Activated CD4-positive, alpha-beta memory T cell treated with anti-CD3 and anti-CD28 coated beads, Interleukin-2, amount 10 ng/mL, durations not matched to agents 7 days and 5 days (primary cell): ENCODE data around the gene PTPRZ1. TPM values are rescaled to one million over a fixed set of nuclear protein-coding genes. Genes with fewer than 3 reads are reported as not detected.

Experiments
- CTCF ChIA-PET: fragments of 350-600 bp; sonication (Branson Sonifier 250); formaldehyde crosslinking; loops from one replicate; lab custom pipeline; 2021; ENCODE audit warnings: antibody characterized with exemption, inconsistent platforms; lab: Charles Lee
- POLR2A ChIA-PET: fragments of 350-600 bp; sonication (Branson Sonifier 250); formaldehyde crosslinking; loops from one replicate; lab custom pipeline; 2021; ENCODE audit warnings: antibody characterized with exemption; lab: Charles Lee
- DNase-seq: peaks from one replicate; pipeline ENCODE4 v3.0.0-alpha.2; 2020
- H3K27ac Mint-ChIP-seq: one replicate; pipeline ENCODE4 v1.8.0; 2021; ENCODE audit warnings: mild to moderate bottlenecking, mixed read lengths
- H3K27me3 Mint-ChIP-seq: one replicate; pipeline ENCODE4 v1.8.0; 2021; ENCODE audit warnings: mixed read lengths
- H3K36me3 Mint-ChIP-seq: one replicate; pipeline ENCODE4 v1.8.0; 2021; ENCODE audit warnings: low read depth, mixed read lengths
- H3K4me1 Mint-ChIP-seq: one replicate; pipeline ENCODE4 v1.8.0; 2021; ENCODE audit warnings: mixed read lengths
- H3K4me3 Mint-ChIP-seq: one replicate; pipeline ENCODE4 v1.8.0; 2021; ENCODE audit warnings: mild to moderate bottlenecking, mixed read lengths
- H3K9me3 Mint-ChIP-seq: one replicate; pipeline ENCODE4 v1.8.0; 2021; ENCODE audit warnings: mixed read lengths
- total RNA-seq, 2 experiments: library from RNA; stranded (reverse); gene quantifications; one replicate each; pipeline ENCODE4 v1.2.3, GENCODE V29; 2021

Gene PTPRZ1
- total RNA-seq, 2 experiments from 2014 or later, result not detected

DNA sequence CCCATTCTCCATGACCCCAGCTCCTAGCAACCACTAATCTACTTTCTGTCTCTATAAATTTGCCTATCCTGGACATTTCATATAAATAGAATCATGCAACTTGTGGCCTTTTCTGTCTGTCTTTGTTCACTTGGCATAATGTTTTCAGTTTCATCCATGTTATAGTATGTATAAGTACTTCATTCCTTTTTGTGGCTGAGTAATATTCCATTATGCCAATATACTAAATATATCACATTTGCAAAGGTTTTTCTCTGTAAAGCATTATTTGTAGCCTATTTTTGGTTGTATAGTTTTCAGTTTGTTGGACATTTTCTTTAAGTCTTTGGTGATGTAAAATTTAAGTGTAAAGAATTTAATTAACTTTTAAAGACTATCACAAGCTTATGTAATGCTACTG is 2.2 kb downstream of the PTPRZ1 start:
- H3K27ac Mint-ChIP-seq, result no peak overlapping the region

GRCh38 chr7:121876656-121877500 is 3.9 kb downstream of the PTPRZ1 start:
- Mint-ChIP-seq H3K27ac (no peak overlapping the region), H3K4me1 (peaks cover 5% of the 10 kb centered on the region), H3K27me3 (peaks cover 24% of the 10 kb centered on the region), H3K4me3 (no peak overlapping the region), H3K9me3 (no peaks in the 10 kb centered on the region), H3K36me3 (peaks cover 3% of the 10 kb centered on the region)
- CTCF ChIA-PET, result no interaction called here
- POLR2A ChIA-PET, result no interaction called here
- no peak for DNase-seq

More for the DNA sequence above, 2.2 kb downstream of the PTPRZ1 start:
- Mint-ChIP-seq H3K9me3 (no peaks in the 10 kb centered on the region), H3K4me3 (no peak overlapping the region), H3K36me3 (peaks cover 3% of the 10 kb centered on the region), H3K27me3 (peaks cover 33% of the 10 kb centered on the region), H3K4me1 (peaks cover 5% of the 10 kb centered on the region)
- DNase-seq, result no peak
- POLR2A ChIA-PET, result no interaction called here
- CTCF ChIA-PET, result no interaction called here

- no peaks in the 10 kb centered on the region for H3K36me3 Mint-ChIP-seq
- H3K4me1 Mint-ChIP-seq, result no peaks in the 10 kb centered on the region
- H3K27me3 Mint-ChIP-seq, result peaks cover 8% of the 10 kb centered on the region
- no peak for DNase-seq
- CTCF ChIA-PET, result no interaction called here
- H3K4me3 Mint-ChIP-seq, result no peak overlapping the region
- no peaks in the 10 kb centered on the region for H3K9me3 Mint-ChIP-seq
- POLR2A ChIA-PET, result no interaction called here
- no peak overlapping the region for H3K27ac Mint-ChIP-seq
Measured at GRCh38 chr7:121878918-121879464, 6.0 kb downstream of the PTPRZ1 start.

DNA sequence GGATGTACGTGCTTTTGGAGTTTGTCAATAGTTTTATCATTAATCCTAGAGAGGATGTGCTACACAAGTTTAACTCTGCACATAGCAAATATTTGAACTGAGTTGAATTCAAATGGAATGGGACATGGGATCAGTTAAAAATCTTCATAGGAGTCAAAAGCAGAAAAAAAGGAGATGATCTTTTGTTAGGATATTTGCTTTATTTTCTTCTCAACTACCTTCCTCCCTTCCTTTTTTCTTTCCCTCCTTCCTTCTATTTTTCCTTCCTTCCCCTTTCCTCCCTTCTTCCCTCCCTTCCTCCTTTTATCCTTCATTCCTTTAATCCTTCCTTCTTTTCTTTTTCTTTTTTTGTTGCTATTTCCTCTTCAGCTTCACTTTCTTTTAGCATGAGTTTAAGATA is 6.6 kb downstream of the PTPRZ1 start:
- Mint-ChIP-seq H3K9me3 (no peaks in the 10 kb centered on the region), H3K27ac (no peak overlapping the region), H3K4me3 (no peak overlapping the region), H3K4me1 (no peaks in the 10 kb centered on the region), H3K27me3 (peaks cover 2% of the 10 kb centered on the region), H3K36me3 (no peaks in the 10 kb centered on the region)
- CTCF ChIA-PET, result no interaction called here
- no peak for DNase-seq
- POLR2A ChIA-PET, result no interaction called here

DNA sequence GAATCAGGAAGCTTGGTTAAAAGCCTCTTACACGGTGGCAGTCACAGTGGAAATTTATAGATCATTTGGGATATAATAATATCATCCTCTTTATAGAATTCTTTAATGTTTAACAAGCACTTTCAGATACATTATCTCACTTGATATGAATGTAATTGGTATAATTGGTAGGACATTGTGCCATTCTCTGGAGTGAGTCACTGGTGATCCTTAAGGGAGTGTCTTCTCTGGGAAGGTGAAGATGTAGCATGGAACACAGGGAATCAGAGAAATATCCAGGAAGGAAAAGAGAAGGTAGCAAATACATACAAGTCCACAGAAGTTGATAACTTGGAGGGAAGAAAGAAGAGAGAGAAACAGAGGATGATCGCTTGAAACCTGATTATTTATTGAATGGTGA is 9.8 kb downstream of the PTPRZ1 start:
- H3K36me3 Mint-ChIP-seq, result no peaks in the 10 kb centered on the region
- no peak overlapping the region for H3K27ac Mint-ChIP-seq
- H3K4me1 Mint-ChIP-seq, result no peaks in the 10 kb centered on the region
- H3K27me3 Mint-ChIP-seq, result no peaks in the 10 kb centered on the region
- ChIA-PET POLR2A (no interaction called here), CTCF (no interaction called here)
- H3K4me3 Mint-ChIP-seq, result no peak overlapping the region
- no peak for DNase-seq
- H3K9me3 Mint-ChIP-seq, result no peaks in the 10 kb centered on the region

DNA sequence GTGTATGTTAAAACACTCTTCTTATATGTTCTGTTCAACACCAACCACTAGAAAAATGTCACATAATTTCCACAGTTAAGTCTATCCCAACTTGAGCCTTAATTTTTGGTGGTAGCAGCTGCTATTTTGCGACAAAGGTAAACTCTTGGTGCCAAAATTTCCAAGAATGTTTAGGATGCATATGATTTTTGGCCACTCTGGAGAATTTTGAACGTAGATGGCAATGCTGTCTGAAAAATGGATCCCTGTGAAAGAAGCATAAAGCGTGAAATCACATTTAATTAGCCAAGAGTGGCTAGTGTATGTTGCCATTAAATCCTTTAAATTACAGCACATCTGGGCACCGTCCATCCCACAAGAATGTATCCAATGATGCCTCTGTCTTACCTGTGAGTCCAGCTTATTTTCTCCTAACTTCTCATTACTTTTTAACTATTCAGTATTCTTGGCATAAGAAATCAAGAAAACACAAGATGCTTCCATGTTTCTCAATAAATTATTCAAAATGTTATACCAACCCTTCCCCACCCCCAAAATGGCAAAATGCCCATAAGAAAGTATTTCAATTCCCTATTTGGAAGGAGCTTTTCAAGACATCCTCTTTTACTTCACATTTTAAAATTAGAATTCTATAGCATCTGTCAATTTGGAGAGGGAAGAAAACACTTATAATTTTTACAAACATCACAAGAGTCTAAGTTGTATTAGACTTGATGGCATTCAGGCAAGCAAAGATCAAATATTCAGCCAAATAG is 12.4 kb downstream of the PTPRZ1 start:
- no peaks in the 10 kb centered on the region for H3K9me3 Mint-ChIP-seq
- POLR2A ChIA-PET, result no interaction called here
- CTCF ChIA-PET, result no interaction called here

DNA sequence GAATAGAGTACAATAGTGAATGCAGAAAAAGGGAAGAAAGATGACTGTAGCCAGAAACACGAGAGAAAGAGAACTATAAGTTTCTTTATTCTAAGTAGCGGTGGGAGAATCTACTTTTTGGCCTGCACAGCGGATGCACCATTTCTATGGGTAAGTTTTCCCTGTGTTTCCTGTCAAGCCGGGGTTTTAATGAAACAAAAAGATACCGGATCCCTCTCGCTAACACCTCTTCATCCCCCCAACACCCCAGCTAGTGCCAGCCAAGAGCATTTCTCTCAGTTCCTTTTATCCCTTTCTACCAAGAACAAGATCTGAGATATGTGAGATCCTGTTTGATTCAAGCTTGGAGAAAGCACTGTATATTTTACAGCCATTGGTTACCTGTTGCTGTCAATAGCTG is 14.7 kb downstream of the PTPRZ1 start:
- Mint-ChIP-seq H3K27ac (no peak overlapping the region), H3K36me3 (no peaks in the 10 kb centered on the region), H3K27me3 (no peaks in the 10 kb centered on the region), H3K4me1 (no peaks in the 10 kb centered on the region), H3K4me3 (no peak overlapping the region), H3K9me3 (no peaks in the 10 kb centered on the region)
- CTCF ChIA-PET, result interaction anchor here (0.6 kb wide), 1 partner anchor 107 kb away, joined by 4 read pairs; no protein-coding TSS in a partner anchor
- POLR2A ChIA-PET, result no interaction called here
- no peak for DNase-seq

More for the DNA sequence above, 12.4 kb downstream of the PTPRZ1 start:
- Mint-ChIP-seq H3K27ac (no peak overlapping the region), H3K4me1 (no peaks in the 10 kb centered on the region), H3K27me3 (no peaks in the 10 kb centered on the region), H3K36me3 (no peaks in the 10 kb centered on the region), H3K4me3 (no peak overlapping the region)
- no peak for DNase-seq

DNA sequence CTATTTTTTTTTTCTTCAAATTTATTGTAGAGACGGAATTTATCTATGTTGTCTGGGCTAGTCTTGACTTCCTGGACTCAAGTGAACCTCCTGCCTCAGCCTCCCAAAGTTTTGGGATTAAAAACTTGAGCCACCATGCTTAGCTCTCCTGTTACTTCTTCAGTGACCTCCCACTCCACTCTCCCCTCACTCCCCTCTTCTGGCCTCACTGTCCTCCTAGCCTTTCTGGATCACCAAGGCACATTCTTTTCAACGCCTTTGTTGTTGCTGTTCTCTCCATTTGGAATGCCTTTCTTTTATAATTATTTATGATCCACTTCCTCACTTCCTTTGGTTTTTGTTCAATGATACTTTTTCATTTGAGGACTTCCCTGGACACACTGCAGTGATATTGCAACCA is 17.9 kb downstream of the PTPRZ1 start:
- Mint-ChIP-seq H3K9me3 (no peaks in the 10 kb centered on the region), H3K36me3 (no peaks in the 10 kb centered on the region), H3K4me3 (no peak overlapping the region), H3K27ac (no peak overlapping the region), H3K4me1 (no peaks in the 10 kb centered on the region), H3K27me3 (no peaks in the 10 kb centered on the region)
- ChIA-PET POLR2A (no interaction called here), CTCF (no interaction called here)
- no peak for DNase-seq

- Mint-ChIP-seq H3K9me3 (peaks cover 1% of the 10 kb centered on the region), H3K27me3 (no peaks in the 10 kb centered on the region), H3K4me3 (no peak overlapping the region), H3K4me1 (no peaks in the 10 kb centered on the region), H3K36me3 (no peaks in the 10 kb centered on the region), H3K27ac (no peak overlapping the region)
- CTCF ChIA-PET, result interaction anchor here (0.6 kb wide), 1 partner anchor 23 kb away, joined by 3 read pairs; no protein-coding TSS in a partner anchor
- DNase-seq, result no peak
- POLR2A ChIA-PET, result no interaction called here
Measured at GRCh38 chr7:121891731-121892130, 18.8 kb downstream of the PTPRZ1 start.

- H3K9me3 Mint-ChIP-seq, result peaks cover 3% of the 10 kb centered on the region
Measured at GRCh38 chr7:121901026-121901425, 28.1 kb downstream of the PTPRZ1 start.

DNA sequence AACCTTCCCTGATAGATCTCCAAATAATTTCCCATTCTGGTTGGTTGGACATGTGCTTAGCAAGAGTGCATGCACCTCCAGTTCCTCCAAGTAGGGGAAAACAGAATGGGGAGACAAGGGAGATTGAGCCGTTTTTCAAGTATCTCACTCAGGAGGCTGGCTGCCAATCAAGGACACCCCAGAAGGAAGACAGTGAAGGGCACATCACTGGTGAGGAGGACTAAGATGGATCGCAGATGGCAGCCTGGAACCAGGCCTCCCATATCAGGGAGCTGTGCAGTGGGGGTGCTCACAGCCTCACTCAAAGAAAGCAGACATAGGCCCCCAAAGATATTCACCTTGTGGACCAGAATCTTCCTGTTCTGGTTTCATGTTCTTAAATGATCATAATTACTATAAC is 31.2 kb downstream of the PTPRZ1 start:
- DNase-seq, result no peak
- H3K9me3 Mint-ChIP-seq, result no peaks in the 10 kb centered on the region
- no peaks in the 10 kb centered on the region for H3K4me1 Mint-ChIP-seq
- H3K27ac Mint-ChIP-seq, result no peak overlapping the region
- H3K4me3 Mint-ChIP-seq, result no peak overlapping the region
- H3K36me3 Mint-ChIP-seq, result no peaks in the 10 kb centered on the region
- no peaks in the 10 kb centered on the region for H3K27me3 Mint-ChIP-seq
- ChIA-PET POLR2A (no interaction called here), CTCF (no interaction called here)

More at GRCh38 chr7:121901026-121901425, 28.1 kb downstream of the PTPRZ1 start:
- Mint-ChIP-seq H3K4me3 (no peak overlapping the region), H3K27me3 (no peaks in the 10 kb centered on the region), H3K27ac (no peak overlapping the region), H3K36me3 (no peaks in the 10 kb centered on the region), H3K4me1 (no peaks in the 10 kb centered on the region)
- CTCF ChIA-PET, result interaction anchor here (1.6 kb wide), 1 partner anchor 93 kb away, joined by 4 read pairs; no protein-coding TSS in a partner anchor
- DNase-seq, result no peak
- POLR2A ChIA-PET, result no interaction called here

GRCh38 chr7:121908042-121908441 is 35.1 kb downstream of the PTPRZ1 start:
- ChIA-PET POLR2A (no interaction called here), CTCF (no interaction called here)
- H3K27ac Mint-ChIP-seq, result no peak overlapping the region
- no peaks in the 10 kb centered on the region for H3K9me3 Mint-ChIP-seq
- no peaks in the 10 kb centered on the region for H3K36me3 Mint-ChIP-seq
- H3K27me3 Mint-ChIP-seq, result no peaks in the 10 kb centered on the region
- H3K4me1 Mint-ChIP-seq, result no peaks in the 10 kb centered on the region
- H3K4me3 Mint-ChIP-seq, result no peak overlapping the region
- DNase-seq, result no peak

DNA sequence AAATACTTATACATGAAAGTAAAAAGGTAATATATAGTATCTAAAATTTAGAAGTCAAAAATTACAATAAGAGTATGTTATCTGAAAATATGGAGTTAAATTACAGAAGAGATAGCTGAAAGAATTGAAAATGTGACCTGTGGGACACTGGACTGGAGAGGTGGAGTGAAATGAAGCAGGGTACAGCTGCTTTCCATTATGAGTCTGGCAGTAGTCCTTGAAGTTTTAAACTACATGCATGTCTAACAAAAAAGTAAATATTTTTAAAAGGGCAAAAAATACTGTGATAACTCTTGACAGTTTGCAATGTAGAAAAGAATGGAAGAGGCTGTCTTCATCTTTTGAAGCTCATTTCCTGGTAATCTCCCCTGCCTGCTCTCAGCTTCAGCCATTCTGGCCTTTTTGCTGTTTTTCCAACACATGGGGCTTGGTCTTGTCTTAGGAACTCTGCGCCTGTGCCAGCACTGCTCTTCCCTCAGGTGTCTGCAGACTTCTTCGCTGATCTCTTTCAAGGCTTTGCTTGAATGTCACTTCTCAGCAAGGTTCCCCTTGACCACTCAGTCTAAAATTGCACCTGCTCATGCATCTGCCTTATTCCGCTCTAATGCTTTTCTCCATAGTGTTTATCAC is 36.9 kb downstream of the PTPRZ1 start:
- no peaks in the 10 kb centered on the region for H3K4me1 Mint-ChIP-seq
- no peak overlapping the region for H3K4me3 Mint-ChIP-seq
- no peaks in the 10 kb centered on the region for H3K36me3 Mint-ChIP-seq
- CTCF ChIA-PET, result no interaction called here
- H3K27me3 Mint-ChIP-seq, result no peaks in the 10 kb centered on the region
- H3K9me3 Mint-ChIP-seq, result no peaks in the 10 kb centered on the region
- H3K27ac Mint-ChIP-seq, result no peak overlapping the region
- DNase-seq, result no peak
- POLR2A ChIA-PET, result no interaction called here
